Caco-2 (cell line): ENCODE results near the gene CEACAM21. TPM values are rescaled to one million over a fixed set of nuclear protein-coding genes. Genes with fewer than 3 reads are reported as not detected.
A peak's percentile ranks its signal among the peaks of the same experiment; 100 is the strongest.

Source experiments
- BruUV-seq: library from RNA; stranded (reverse); fragments of 400-500 nt; replicated peaks from 2 replicates; lab custom pipeline; 2021; lab: Mats Ljungman, UMichigan
- CTCF ChIA-PET: fragments of 300-600 bp; sonication (Branson Sonifier 250); formaldehyde crosslinking; loops from one replicate; lab custom pipeline; 2022; ENCODE audit warnings: antibody characterized with exemption; lab: Charles Lee
- POLR2A ChIA-PET: fragments of 300-600 bp; sonication (Branson Sonifier 250); formaldehyde crosslinking; loops from one replicate; lab custom pipeline; 2022; ENCODE audit warnings: antibody characterized with exemption; lab: Charles Lee
- DNase-seq, 2 experiments: peaks; one replicate each; pipeline versions ENCODE4 v3.0.0 to v3.0.0-alpha.2; 2020 to 2022
- H3K27me3 ChIP-seq: replicated peaks from 2 replicates; pipeline ENCODE4 v1.6.0; 2011; ENCODE audit warnings: low read length; ENCODE audit not compliant: control insufficient read depth, insufficient read depth
- H3K36me3 ChIP-seq: 2 replicates; pipeline ENCODE4 v1.5.1; 2011; ENCODE audit warnings: low read length; ENCODE audit not compliant: control insufficient read depth, insufficient read depth
- H3K4me1 ChIP-seq: fragments of 250-450 bp; sonication (Bioruptor Pico); 2 replicates; pipeline ENCODE4 v1.5.1; 2020; ENCODE audit warnings: mild to moderate bottlenecking
- H3K4me3 ChIP-seq: 2 replicates; pipeline ENCODE4 v1.5.1; 2011; ENCODE audit warnings: low read depth, mild to moderate bottlenecking, control low read depth, low read length
- H3K9me3 ChIP-seq: fragments of 250-450 bp; sonication (Bioruptor Pico); 2 replicates; pipeline ENCODE4 v1.5.1; 2020; ENCODE audit warnings: mild to moderate bottlenecking, moderate library complexity
- H3K27ac Mint-ChIP-seq: one replicate; pipeline ENCODE4 v1.8.0; 2022; ENCODE audit warnings: mixed read lengths; ENCODE audit not compliant: unreplicated experiment
- H3K27me3 Mint-ChIP-seq: one replicate; pipeline ENCODE4 v1.8.0; 2022; ENCODE audit warnings: mixed read lengths; ENCODE audit not compliant: insufficient read depth, unreplicated experiment
- H3K36me3 Mint-ChIP-seq: one replicate; pipeline ENCODE4 v1.8.0; 2022; ENCODE audit warnings: mild to moderate bottlenecking, mixed read lengths; ENCODE audit not compliant: insufficient read depth, unreplicated experiment
- H3K4me1 Mint-ChIP-seq: one replicate; pipeline ENCODE4 v1.8.0; 2022; ENCODE audit warnings: low read depth, mixed read lengths; ENCODE audit not compliant: unreplicated experiment
- H3K4me3 Mint-ChIP-seq: one replicate; pipeline ENCODE4 v1.8.0; 2022; ENCODE audit warnings: mild to moderate bottlenecking, moderate library complexity, mixed read lengths; ENCODE audit not compliant: unreplicated experiment
- H3K9me3 Mint-ChIP-seq: one replicate; pipeline ENCODE4 v1.8.0; 2022; ENCODE audit warnings: mixed read lengths; ENCODE audit not compliant: unreplicated experiment
- intact Hi-C: fragments of 100-400 bp; cut with micrococcal nuclease; formaldehyde crosslinking; loops from one replicate; pipeline ENCODE4 v1.10.0; 2022; ENCODE audit not compliant: unreplicated experiment
- total RNA-seq: library from RNA; stranded (reverse); gene quantifications from 2 replicates; pipeline ENCODE4 v1.2.3, GENCODE V29; 2022
- TF ChIP-seq, protein P1 (sequence below), 2 experiments: fragments of 200-600 bp in 1 of 2; IDR thresholded peaks; 1 replicate in 1 of 2; 2 replicates in 1 of 2; pipeline versions ENCODE4 v1.5.1 to v1.8.0; 2011 to 2022; ENCODE audit warnings: antibody characterized with exemption in 1 of 2, control low read depth in 1 of 2, inconsistent platforms in 1 of 2, low read depth in 1 of 2, low read length in 1 of 2, mild to moderate bottlenecking in 1 of 2, moderate library complexity in 1 of 2; ENCODE audit not compliant: insufficient read depth in 1 of 2, severe bottlenecking in 1 of 2, unreplicated experiment in 1 of 2

Gene CEACAM21
- total RNA-seq, 1 experiment from 2014 or later: not detected

DNA sequence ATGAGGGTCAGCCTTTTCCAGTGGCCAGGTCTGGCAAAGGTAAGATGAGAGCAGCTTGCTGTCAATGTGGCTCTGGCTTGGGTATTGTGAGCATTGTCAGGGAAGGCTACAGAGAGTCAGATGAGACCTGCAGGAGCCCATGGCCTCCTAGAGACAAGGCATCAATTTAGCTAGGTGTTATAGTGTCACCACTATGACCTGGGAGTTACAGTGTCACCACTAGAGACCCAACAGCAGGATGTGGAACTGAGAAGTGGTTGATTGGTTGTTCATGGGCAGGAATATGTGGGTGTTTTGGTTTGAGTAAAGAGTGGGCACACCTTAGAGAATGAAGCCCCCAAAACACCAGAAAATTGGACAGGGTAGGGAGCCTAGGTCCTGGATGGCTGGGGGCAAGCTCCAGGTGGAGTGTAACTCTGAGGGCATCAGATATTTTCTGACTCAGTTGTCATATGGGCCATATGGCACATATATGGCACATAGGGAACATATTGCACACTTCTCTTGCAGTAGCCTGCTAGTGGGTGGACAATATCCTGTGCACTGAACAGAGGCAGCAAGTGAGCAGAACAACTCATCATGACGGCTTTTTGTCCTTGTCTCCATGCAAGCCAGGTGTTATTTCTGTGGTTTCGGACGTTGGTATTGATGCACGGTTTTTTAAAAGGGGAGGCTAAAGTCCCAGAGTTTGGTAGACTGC is 46.3 kb upstream of the CEACAM21 start:
- CTCF ChIA-PET: no interaction called here
- Mint-ChIP-seq H3K4me3 (no peak overlapping the region), H3K27me3 (peaks cover 43% of the 10 kb centered on the region), H3K9me3 (no peaks in the 10 kb centered on the region), H3K27ac (no peak overlapping the region), H3K4me1 (no peaks in the 10 kb centered on the region), H3K36me3 (no peaks in the 10 kb centered on the region)
- no peak for DNase-seq
- POLR2A ChIA-PET: no interaction called here
- BruUV-seq: no TSS peak
- Histone ChIP-seq H3K27me3 (no peaks in the 10 kb centered on the region), H3K4me1 (no peaks in the 10 kb centered on the region), H3K36me3 (no peaks in the 10 kb centered on the region), H3K4me3 (no peak overlapping the region), H3K9me3 (no peaks in the 10 kb centered on the region)
- TF ChIP-seq, protein P1, sequence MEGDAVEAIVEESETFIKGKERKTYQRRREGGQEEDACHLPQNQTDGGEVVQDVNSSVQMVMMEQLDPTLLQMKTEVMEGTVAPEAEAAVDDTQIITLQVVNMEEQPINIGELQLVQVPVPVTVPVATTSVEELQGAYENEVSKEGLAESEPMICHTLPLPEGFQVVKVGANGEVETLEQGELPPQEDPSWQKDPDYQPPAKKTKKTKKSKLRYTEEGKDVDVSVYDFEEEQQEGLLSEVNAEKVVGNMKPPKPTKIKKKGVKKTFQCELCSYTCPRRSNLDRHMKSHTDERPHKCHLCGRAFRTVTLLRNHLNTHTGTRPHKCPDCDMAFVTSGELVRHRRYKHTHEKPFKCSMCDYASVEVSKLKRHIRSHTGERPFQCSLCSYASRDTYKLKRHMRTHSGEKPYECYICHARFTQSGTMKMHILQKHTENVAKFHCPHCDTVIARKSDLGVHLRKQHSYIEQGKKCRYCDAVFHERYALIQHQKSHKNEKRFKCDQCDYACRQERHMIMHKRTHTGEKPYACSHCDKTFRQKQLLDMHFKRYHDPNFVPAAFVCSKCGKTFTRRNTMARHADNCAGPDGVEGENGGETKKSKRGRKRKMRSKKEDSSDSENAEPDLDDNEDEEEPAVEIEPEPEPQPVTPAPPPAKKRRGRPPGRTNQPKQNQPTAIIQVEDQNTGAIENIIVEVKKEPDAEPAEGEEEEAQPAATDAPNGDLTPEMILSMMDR (IDR thresholded peaks at IDR 0.05; ENCODE audit: insufficient read depth in 1 of 2, low read depth in 1 of 2, low read length in 1 of 2, severe bottlenecking in 1 of 2, unreplicated experiment in 1 of 2): no peak
- intact Hi-C loops: no loop called here

DNA sequence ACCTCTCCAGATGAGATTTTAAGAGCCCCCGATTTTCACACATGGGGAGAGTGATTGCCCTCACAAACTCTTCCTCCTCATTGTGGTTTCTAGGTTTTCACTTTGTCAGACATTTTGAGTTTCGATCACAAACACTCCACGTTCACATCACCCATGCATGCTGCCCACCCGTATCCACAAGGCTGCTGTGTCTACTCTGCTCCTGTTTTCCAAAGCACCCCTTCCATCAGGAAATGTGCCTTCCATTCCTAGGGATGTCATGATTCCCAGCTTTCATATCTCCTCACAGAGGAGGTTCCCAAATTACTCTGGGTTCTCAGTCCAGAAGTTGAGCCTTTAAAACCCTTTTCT is 45.8 kb upstream of the CEACAM21 start:
- H3K4me3 ChIP-seq: no peak overlapping the region
- no peaks in the 10 kb centered on the region for H3K4me1 ChIP-seq
- TF ChIP-seq, protein P1 (IDR thresholded peaks at IDR 0.05; ENCODE audit: insufficient read depth in 1 of 2, low read depth in 1 of 2, low read length in 1 of 2, severe bottlenecking in 1 of 2, unreplicated experiment in 1 of 2): no peak
- no peak for DNase-seq
- Mint-ChIP-seq H3K27ac (no peak overlapping the region), H3K9me3 (no peaks in the 10 kb centered on the region), H3K4me3 (no peak overlapping the region), H3K4me1 (no peaks in the 10 kb centered on the region), H3K27me3 (peaks cover 41% of the 10 kb centered on the region), H3K36me3 (no peaks in the 10 kb centered on the region)
- ChIA-PET CTCF (interaction anchor here (1.4 kb wide), 1 partner anchor 33 kb away, joined by 3 read pairs; no protein-coding TSS in a partner anchor), POLR2A (no interaction called here)
- H3K9me3 ChIP-seq: no peaks in the 10 kb centered on the region
- no TSS peak for BruUV-seq
- no peaks in the 10 kb centered on the region for H3K36me3 ChIP-seq
- intact Hi-C loops: no loop called here
- no peaks in the 10 kb centered on the region for H3K27me3 ChIP-seq

DNA sequence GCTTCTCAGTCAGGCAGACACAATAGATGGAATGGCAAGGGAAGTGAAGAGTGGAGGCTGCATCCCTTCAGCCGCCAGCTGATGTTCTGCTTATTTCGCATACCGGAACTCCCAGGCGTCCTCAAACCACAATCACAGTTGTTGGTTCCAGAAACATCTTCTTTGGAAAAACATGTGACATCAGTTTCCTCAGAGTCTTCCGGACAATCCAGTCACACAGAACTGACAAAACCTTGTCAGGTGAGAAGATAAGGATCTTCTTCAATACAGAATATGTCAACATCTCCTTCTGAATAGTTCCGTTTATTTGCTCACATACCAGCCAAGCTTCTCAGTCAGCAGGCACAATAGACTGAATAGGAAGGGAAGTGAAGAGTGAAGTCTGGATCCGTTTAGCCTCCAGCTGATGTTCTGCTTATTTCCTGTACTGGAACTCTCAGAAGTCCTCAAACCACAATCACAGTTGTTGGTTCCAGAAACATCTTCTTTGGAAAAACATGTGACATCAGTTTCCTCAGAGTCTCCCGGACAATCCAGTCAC is 45.1 kb upstream of the CEACAM21 start:
- no peak overlapping the region for H3K27ac Mint-ChIP-seq

More for the DNA sequence above, 45.1 kb upstream of the CEACAM21 start:
- Histone ChIP-seq H3K36me3 (no peaks in the 10 kb centered on the region), H3K4me3 (no peak overlapping the region), H3K9me3 (no peaks in the 10 kb centered on the region), H3K4me1 (no peaks in the 10 kb centered on the region), H3K27me3 (no peaks in the 10 kb centered on the region)
- ChIA-PET CTCF (interaction anchor here (1.4 kb wide), 1 partner anchor 33 kb away, joined by 3 read pairs; no protein-coding TSS in a partner anchor), POLR2A (no interaction called here)
- Mint-ChIP-seq H3K27me3 (peaks cover 40% of the 10 kb centered on the region), H3K4me3 (no peak overlapping the region), H3K4me1 (no peaks in the 10 kb centered on the region), H3K9me3 (no peaks in the 10 kb centered on the region), H3K36me3 (no peaks in the 10 kb centered on the region)
- intact Hi-C loops: no loop called here
- BruUV-seq: TSS peak; percentile 94
- DNase-seq: no peak
- TF ChIP-seq, protein P1 (IDR thresholded peaks at IDR 0.05; ENCODE audit: insufficient read depth in 1 of 2, low read depth in 1 of 2, low read length in 1 of 2, severe bottlenecking in 1 of 2, unreplicated experiment in 1 of 2): no peak
